Ishikawa (cell line): ENCODE measurements around the gene MAP7.

Experiments
- CREB1 ChIP-seq: IDR thresholded peaks from 2 replicates; pipeline ENCODE4 v1.6.1; 2012; ENCODE audit warnings: low read depth
- EP300 ChIP-seq: IDR thresholded peaks from 2 replicates; pipeline ENCODE4 v1.6.1; 2012; ENCODE audit warnings: borderline replicate concordance
- FOXM1 ChIP-seq: IDR thresholded peaks from 2 replicates; pipeline ENCODE4 v1.6.1; 2012; ENCODE audit warnings: low read depth, borderline replicate concordance
- RAD21 ChIP-seq: IDR thresholded peaks from 2 replicates; pipeline ENCODE4 v1.6.1; 2012; ENCODE audit warnings: low read depth
- REST ChIP-seq: IDR thresholded peaks from 2 replicates; pipeline ENCODE4 v1.6.1; 2012; ENCODE audit warnings: low read depth, mild to moderate bottlenecking
- TEAD4 ChIP-seq: IDR thresholded peaks from 2 replicates; pipeline ENCODE4 v1.6.1; 2012
- USF1 ChIP-seq: IDR thresholded peaks from 2 replicates; pipeline ENCODE4 v1.6.1; 2012
- TF ChIP-seq, protein P1 (sequence below): IDR thresholded peaks from 2 replicates; pipeline ENCODE4 v1.6.1; 2012

- no peak for TF ChIP-seq TEAD4
- TF ChIP-seq FOXM1: no peak
- TF ChIP-seq EP300: no peak
- TF ChIP-seq USF1: no peak
- TF ChIP-seq, protein P1, sequence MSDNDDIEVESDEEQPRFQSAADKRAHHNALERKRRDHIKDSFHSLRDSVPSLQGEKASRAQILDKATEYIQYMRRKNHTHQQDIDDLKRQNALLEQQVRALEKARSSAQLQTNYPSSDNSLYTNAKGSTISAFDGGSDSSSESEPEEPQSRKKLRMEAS: no peak
- TF ChIP-seq RAD21: no peak
- no peak for TF ChIP-seq REST
- no peak for TF ChIP-seq CREB1
Measured at GRCh38 chr6:136520517-136520916, 29.7 kb downstream of the MAP7 start.
